ENCODE measurements around the gene PBX3. TPM values are rescaled to one million over a fixed set of nuclear protein-coding genes. Genes with fewer than 3 reads are reported as not detected.

PBX3 gene
- total RNA-seq, 1 donor from 2014 or later = 4.6 TPM

DNA sequence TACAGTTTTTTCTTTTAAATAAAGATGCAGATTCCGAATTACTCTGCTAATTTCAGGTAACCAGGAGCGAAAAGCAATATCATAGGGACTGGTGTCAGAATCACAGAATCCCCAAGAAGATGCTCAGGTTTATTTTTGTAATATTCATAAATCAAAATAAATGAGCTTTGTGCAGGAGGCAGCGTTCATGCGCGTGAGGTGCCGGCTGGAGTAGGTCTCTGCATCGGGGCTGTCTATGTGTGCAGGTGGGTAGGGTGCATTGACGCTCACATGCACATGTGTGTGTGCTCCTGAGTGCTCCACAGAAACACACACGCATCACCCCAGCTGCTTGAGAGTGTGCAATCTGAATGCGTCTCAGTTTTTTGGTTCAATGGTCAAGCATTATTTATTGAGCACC lies 226.4 kb downstream of the PBX3 start:
- no peak for DNase-seq (ENCODE audit: low read depth in 2 of 2)

DNA sequence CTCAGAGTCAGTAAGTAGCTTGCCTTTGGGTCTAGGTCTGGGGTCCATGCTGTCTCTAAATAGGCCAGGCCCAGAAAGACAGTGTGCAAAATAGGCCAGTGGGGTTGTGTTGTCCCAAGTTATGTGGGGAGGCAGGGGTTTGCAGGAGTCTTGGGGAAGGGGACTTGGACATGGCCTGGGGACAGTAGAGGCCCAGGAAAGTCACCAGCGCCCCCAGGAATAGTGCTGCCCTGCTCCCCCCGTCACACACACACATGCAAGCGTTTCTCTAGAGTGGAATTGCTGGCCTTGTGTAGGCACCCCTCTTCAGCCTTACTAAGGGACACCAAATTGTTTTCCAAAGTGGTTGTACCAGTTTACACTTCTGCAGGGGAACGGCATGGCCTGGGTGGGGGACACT lies 227.5 kb downstream of the PBX3 start:
- no peak for DNase-seq (ENCODE audit: low read depth in 2 of 2)

DNA sequence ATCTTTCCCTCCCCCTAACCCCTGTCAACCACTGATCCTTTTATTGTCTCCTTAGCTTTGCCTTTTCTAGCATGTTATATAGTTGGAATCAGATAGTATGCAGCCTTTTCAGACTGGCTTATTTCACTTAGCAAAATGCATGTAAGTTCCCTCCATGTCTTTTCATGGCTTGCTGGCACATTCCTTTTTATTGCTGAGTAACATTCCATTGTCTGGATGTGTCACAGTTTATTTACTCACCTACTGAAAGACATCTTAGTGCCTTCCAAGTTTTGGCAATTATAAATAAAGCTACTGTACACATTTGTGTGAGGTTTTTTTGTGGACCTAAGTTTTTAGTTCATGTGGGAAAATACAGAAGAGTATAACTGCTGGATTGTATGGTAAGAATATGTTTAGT lies 230.1 kb downstream of the PBX3 start:
- DNase-seq (ENCODE audit: low read depth in 2 of 2) = no peak

DNA sequence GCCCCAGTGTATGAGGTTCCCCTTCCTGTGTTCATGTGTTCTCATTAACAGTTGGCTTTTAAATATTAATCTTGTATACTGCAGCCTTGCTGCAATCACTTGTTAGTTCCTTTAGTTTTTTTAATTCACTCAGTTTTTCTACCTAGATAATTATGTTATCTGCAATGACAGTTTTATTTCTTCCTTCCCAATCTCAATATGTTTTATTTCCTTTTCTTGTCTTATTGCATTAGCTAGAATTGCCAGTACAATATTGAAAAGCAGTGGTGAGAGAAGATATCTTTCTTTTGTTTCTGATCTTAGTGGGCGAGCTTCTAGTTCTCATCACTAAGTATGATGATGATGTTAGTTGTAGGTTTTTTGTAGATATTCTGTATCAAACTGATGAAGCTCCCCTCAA lies 232.2 kb downstream of the PBX3 start:
- DNase-seq (ENCODE audit: low read depth in 2 of 2) = no peak

DNA sequence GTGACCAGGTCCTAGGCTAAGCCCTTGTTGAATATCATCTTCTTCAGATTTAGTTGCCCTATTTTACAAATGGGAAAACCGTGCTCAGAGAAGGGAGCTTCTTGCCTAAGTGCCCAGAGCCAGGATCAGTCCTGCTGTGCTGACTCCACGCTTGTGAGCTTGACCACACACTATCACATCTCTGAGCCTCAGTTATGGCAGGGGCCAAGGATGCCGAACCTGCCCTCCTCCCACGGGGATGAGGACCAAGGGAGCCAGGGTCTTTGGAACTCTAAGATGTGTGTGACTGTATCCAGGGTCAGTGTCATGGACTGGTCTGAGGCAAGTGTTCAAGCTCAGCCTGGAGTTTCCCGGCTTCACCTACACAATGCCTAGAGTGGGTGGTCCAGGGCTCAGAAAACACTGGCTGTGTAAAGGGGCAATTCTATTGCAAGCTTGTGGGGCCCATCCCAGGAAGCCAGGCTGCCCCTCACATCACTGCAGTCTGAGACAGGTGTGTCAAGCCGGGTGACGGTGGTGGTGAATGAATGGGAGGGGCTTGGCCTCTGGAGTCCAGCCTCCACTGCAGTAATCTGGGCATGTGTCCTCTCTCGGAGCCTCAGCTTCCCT lies 235.7 kb downstream of the PBX3 start:
- DNase-seq (ENCODE audit: low read depth in 2 of 2) = no peak

DNA sequence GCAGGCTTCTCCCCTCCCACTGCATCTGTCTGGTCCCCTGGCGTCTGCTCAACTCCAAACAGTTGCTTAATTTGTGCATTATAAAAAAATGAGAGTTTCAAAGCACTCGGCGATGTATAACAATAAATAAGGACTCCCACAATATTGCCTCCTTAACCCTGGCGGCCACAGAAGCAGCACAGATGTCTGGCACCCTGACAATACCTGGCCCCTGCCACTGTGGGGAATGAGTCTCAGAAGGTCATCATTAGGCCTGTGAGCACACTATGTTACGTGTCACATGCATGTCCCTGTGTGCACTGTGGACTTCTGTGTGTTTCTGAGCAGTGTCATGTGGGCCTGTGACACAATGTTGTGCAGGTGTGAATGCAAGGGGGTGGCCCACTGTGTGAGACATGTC lies 236.5 kb downstream of the PBX3 start:
- DNase-seq (ENCODE audit: low read depth in 2 of 2) = no peak

DNA sequence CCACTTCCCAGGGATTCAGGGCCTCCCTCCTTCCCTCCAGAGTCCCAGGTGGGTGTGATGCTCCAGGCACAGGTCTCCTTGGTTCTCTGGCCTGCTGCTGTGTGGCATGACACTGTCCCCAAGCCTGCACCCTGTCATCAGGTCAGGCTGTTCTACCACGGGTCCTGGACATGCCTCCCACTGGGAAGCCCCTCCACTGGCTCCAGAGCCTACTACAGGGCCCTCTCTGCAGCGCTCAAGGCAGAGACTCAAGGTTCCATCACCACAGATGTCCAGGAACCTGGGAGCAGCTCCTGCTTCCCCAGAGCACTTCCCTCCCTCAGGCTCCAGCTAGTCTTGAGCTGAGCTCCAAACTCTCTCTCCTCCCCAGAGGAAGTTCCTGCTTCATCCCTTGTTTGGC lies 237.3 kb downstream of the PBX3 start:
- no peak for DNase-seq (ENCODE audit: low read depth in 2 of 2)

DNA sequence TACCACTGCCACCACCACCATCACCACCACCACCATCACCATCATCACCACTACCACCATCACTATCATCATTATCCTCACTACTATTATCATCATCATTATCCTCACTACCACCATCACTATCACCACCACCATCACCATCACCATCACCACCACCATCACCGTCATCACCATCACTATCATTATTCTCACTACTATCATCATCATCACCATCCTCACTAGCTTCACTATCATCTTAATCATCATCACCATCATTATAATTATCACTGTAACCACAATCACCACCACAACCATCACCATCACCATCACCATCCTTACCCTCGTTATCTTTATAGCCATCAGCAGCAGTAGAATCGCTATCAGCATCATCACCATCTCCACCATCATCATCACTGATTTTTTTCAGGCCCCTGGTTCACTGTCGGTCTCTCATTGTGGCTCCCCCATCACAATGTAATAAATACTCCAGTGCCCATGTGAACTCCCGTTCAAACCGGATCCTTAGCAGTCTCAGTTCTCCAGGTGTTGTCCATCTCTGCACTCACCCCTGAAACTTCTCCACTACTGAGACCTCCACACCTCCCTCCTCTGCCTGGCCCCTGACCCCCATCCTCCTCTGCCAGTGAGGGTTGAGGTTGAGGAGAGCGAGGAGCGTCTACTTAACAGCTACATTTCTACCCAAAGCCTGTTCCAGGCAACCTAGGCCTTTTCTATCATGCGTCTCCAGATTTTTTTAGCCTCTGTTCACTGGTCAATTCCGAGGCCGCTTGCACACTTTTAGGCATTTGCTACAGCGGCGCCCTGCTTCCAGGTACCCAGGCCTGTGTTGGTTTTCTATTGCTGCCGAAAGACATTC lies 238.2 kb downstream of the PBX3 start:
- no peak for DNase-seq (ENCODE audit: low read depth in 2 of 2)

DNA sequence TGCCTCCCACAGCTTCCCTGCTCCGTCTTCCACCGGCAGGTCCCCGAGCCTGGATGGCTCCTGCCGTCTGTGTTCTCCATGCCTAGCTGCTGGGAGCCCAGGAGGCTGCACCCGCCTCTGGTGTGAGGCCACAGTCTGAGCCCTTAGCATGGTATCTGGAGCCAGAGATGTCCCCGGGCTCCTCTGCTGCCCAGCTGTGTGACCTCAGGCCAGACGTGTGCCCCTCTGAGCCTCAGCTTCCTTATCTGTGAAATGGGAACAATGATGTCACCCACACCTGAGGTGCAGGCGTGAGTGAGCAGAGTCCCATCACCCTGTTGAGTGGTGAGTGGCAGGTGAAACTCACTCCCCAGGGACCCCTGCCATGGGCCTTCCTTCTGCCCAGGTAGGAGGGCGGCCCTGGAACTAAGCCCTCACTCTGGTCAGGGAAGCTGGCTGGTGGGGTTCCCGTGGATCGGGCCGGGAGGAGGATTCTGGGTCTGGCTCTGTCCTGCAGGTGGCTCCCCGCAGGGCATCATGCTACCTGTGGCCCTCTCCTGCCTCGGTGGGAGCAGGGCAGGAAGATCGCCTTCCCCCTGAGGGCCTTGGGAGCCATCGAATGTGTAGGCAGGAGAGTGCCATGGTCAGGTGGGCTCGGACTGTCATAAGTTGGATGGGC lies 239.0 kb downstream of the PBX3 start:
- DNase-seq (ENCODE audit: low read depth in 2 of 2) = no peak

DNA sequence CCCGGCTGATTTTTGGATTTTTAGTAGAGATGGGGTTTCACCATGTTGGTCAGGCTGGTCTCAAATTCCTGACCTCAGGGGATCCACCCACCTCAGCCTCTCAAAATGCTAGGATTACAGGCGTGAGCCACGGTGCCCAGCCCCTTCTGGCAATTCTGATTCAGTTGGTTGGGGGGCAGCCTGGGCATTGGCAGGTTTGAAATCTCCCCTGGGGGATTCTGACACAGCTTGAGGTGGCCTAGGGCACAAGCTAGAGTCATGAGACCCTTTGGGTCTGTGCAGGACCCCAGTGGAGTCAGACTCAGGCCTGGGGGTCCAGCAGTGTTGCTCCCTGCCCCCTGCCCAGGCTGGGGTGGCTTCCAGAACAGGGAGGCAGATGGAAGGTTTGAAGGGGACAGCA lies 239.8 kb downstream of the PBX3 start:
- DNase-seq (ENCODE audit: low read depth in 2 of 2) = no peak

DNA sequence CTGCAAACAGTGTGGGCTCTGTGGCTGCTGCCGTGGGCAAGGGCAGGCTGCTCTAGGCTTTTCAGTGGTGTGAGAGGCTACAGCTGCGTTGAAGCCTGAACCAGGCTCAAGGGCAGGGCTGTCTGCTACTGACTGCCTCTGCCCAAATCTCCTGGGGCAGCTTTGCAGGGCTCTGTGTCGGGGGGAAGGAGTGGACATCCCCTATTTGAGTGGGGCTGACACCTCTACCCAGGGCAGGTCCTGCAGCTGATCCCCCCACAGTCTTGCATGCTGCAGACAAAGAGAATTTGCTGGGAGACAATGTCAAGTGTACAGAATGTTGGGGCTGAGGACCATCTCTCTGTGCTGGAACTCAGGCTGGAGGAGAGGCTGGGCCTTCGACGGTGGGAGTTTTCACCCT lies 240.2 kb downstream of the PBX3 start:
- DNase-seq (ENCODE audit: low read depth in 2 of 2) = no peak

DNA sequence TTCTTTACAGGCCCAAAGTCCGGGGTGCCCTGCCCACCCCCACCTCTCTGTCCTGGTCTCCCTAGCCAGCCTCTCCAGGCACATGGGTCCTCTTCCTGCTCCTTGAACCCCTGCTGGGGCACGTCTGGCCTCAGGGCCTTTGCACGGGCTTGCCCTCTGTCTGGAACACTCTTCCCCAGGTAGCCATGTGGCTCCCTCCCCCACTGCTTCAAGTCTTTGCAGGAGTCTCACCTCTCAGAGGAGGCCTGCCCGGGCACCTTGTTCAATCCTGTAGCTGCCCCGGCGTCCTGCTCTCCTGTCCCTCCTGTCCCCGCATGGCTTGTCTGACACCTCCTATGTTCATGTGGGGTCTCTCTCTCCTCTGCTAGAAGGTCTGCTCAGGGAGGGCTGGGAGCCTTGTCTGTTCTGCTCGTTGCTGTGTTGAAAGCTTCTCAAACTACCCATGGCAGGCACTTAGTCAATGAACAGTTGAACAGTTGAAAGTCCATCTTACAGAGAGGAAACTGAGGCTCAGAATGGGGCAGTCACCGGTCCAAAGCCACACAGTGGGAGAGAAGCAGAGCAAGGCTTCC lies 241.4 kb downstream of the PBX3 start:
- no peak for DNase-seq (ENCODE audit: low read depth in 2 of 2)

DNA sequence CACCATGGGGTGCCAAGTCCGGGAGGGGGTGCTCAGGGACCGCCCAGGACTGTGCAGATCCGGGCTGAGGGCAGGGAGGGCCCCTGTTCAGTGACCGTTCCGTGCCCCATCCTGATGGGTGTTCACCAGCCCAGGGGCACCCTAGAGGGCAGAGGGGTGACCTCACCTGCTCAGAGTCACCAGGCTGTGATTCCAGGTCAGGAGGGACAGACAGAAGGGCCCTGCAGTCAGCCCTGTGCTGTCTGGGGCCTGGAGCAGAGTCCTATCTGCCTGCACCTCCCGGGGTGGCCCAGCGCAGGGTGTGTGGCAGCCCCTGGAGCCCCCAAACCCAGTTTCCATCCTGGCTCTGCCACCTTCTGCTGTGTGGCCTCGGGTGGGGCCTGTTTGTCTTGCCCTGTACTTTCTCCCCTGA lies 241.9 kb downstream of the PBX3 start:
- no peak for DNase-seq (ENCODE audit: low read depth in 2 of 2)

DNA sequence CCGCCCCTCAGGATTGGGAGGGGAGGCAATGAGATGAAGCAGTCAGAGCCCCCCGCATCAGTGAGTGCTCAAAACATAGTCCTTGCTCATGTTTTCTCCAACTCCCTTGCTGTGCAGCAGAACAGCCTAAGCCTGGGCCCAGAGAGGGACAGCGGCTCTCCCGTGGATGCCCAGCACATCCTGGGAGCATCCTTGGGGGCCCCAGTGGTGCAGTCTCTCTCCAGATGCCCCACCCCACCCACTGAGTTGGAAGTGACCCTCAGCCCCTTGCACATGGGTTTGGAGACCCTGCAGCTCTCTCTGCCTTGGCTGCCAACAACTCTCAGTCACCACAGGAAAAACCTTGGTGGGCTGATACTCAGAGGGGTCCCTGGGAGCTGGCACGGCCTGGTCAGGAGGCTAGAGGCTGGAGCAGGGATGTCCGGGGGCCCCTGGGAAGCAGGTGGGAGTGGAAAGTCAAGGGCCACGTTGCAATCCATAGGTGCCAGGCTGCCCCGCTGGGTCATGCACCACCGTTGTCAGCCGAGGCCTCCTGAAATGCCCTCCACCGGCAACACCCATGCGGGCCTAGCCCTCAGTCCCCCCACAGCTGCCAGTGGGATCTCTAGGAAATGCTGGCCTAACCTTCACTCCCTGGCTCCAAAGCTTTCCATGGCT lies 242.5 kb downstream of the PBX3 start:
- DNase-seq (ENCODE audit: low read depth in 2 of 2) = no peak

DNA sequence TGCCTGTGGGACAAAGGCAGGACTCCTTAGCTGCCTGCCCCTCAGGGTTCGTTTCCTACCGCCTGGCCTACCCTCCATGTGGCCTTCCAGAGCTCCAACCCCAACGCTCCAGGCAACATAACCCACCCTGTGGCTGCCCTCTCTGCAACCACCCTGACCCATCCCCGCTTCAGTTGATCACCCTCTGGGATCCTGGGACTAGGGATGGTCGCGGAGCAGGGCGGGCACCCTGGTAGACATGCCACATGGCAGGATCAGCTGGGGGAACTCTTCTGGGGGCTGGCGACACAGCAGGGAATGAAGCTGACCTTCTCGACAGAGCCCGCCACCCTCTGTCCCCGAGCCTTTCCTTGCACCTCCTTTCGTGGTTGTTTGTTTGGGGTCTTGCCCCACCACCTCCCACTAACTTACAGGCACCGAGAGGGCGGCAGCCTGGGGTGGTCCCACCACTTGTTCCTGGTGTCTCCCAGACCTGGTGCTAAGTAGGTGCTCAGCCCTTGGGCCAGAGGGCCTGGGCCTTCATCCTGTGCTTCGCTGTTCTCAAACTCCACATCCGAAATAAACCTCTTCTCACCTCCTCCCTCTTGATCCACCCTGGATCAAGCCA lies 243.1 kb downstream of the PBX3 start:
- no peak for DNase-seq (ENCODE audit: low read depth in 2 of 2)

DNA sequence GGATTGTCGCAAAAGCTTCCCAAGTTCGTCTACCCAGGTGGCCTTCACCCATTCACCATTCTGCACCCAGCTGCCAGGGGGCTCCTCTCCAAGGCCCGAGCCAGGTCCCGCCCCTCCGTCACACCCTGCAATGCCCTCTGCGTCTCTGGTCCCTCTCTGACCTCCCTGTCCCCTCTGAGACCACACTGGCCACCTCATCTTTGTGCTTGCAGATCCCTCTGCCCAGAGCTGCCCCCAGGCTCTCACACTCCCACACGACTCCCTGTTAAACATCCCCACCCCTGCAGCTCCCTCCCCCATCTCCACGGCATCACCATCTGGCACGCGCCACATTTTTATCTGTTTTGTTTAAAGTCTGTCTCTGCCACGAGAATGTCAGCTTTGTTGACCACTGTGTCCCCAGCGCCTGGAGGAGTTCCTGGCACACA lies 243.6 kb downstream of the PBX3 start:
- DNase-seq (ENCODE audit: low read depth in 2 of 2) = no peak

DNA sequence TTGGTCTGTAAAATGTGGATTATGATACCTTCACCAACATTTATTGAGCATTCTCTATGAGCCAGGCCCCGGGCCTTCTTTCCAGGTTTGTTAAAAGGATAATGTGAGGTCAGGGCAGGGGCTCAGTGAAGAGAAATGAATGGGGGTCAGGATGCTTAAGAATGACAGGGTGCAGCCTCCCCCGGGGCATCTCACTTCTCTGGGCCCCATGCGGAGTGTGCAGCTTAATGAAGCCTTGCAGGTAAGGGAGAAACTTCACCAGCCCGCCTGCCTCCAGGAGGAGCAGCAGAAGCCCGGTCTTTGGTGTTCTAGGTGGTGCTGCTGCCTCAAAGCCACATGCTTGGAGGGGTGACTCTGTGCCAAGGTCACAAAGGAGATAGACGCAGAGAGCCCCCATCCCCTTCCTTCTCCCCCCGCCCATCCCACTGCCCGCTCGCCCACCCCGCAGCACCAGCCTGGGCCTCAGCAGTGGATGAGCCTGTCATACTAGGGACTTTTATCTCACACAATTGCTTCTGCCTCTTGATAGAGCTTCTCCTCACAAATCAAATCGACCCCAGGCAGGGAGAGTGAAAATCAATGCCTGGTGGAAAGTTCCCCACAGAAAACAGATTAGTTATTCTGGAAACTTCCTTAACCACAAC lies 244.8 kb downstream of the PBX3 start:
- DNase-seq (ENCODE audit: low read depth in 2 of 2) = no peak

DNA sequence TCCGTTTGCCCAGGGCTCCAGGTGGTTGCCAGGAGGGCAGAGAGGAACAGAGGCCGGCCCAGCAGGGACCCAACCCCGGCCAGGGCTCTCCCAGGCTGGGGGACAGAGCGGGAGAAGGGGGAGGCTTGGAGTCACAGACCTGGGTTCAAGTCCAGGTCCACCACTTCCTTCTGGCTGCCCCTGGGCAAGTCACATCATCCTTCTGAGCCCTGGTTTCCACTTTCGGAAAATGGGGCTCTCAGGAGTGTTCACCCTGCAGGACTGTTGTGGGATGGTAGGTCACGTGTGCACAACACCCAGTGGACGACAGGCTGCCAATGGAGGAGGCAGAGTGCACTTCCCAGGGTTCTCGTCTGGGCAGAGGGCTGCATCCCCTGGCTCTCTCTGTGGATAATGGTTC lies 245.4 kb downstream of the PBX3 start:
- DNase-seq (ENCODE audit: low read depth in 2 of 2) = no peak

DNA sequence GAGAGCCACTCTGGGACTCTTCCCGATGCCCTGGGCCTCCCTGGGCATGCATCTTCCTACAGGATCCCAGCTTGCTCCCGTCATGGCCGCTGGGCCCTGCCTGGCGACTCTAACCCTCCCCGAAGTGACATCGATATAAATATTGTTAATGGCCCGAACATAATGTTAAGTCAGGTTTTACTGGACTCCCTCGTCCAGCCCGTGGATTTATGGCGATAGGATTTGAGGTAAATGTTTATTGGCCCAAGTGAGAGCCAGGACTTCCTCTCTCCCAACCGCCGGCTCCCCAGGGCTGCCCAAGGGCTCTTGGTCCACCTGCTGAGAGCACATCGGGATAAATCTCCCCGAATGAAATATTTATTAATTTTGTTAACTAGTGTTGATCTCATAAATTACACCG lies 246.3 kb downstream of the PBX3 start:
- no peak for DNase-seq (ENCODE audit: low read depth in 2 of 2)

DNA sequence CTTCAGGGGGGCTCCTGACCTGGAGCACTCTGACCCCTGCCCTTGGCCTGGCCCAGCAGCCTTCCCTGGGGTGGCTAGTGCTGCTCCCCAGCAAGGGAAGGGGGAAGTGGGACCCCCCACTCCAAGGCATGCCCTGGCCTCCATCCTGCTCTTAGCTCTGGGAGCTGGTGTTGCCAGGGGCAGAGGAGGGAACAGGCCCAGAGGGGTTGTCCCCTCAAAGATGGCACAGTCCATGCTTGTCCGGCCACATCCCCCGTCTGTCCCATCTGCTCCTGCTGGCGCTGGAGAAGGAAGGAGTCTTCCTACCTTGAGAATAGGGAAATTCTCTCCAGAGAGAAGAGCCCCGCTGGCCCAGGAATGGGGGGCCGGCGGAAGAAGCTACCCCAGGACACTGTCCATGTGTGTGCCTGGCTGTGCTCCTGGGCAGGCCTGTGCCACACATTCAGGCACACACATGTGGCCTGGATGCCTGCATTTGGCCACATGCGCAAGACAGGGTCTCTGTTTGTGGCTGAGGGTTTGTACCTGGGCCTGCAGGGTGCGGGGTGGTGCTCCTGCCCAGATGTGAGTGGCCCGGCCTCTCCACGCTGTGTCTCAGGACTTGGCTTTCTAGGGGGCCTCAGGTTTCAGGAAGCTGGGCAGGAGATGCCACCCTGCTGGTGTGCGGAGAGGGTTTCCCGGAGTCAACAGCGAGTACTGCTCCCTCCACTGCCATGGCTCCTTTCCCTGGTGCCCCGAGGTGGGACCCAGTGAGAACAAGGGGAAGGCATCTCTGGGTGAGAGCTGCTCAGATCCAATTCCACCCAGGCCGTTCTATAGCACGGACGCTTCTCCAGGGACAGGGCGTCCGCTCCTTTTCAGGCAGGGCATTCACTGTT lies 247.1 kb downstream of the PBX3 start:
- DNase-seq (ENCODE audit: low read depth in 2 of 2) = no peak
